GM13976 (cell line): Measurements from ENCODE around the gene EVI2B.
A peak's percentile ranks its signal among the peaks of the same experiment; 100 is the strongest.
"Not testable (repeated sequence)": the region's sequence is repeated elsewhere in the genome, so short reads cannot be mapped to it uniquely, and the experiment has no call there.

Experiments used
- DNase-seq: peaks from one replicate; pipeline ENCODE4 v3.0.0; 2012; ENCODE audit warnings: low spot score
- CTCF ChIP-seq: IDR thresholded peaks from 2 replicates; pipeline ENCODE4 v1.5.1; 2012; ENCODE audit warnings: borderline replicate concordance, mild to moderate bottlenecking; ENCODE audit not compliant: insufficient read depth; ENCODE audit errors: extremely low read depth, missing control alignments, control extremely low read depth
- in situ Hi-C: fragments of 300-500 bp; cut with MboI; formaldehyde crosslinking; loops from one replicate; pipeline ENCODE4 v1.12.0; 2022; ENCODE audit warnings: low sequenced_read_pairs, mixed read lengths, inconsistent platforms; ENCODE audit not compliant: unreplicated experiment

EVI2B gene

GRCh38 chr17:31321481-31321880 lies 7.6 kb upstream of the EVI2B start, which contains the start of gene EVI2A:
Gene EVI2A, minus strand, starts transcription at chr17:31321622. Its CDS starts 2,609 bp downstream, at chr17:31319013.
- no peak for TF ChIP-seq CTCF
- in situ Hi-C loops: no loop called here
- DNase-seq: peak; percentile 58

- TF ChIP-seq CTCF: no peak
- in situ Hi-C loops: no loop called here
- DNase-seq: no peak
These were observed 6.9 kb upstream of the EVI2B start for GRCh38 chr17:31320791-31321190.

GRCh38 chr17:31320241-31320640 lies 6.4 kb upstream of the EVI2B start:
- no peak for TF ChIP-seq CTCF
- no peak for DNase-seq
- in situ Hi-C loops: no loop called here

- TF ChIP-seq CTCF: no peak
- no peak for DNase-seq
- in situ Hi-C loops: no loop called here
These were observed 5.2 kb upstream of the EVI2B start for GRCh38 chr17:31318851-31319661.

GRCh38 chr17:31318298-31318801 lies 4.5 kb upstream of the EVI2B start:
- in situ Hi-C loops: no loop called here
- no peak for TF ChIP-seq CTCF
- no peak for DNase-seq

GRCh38 chr17:31314782-31315100 lies 887 bp upstream of the EVI2B start:
- DNase-seq: no peak
- in situ Hi-C loops: no loop called here
- TF ChIP-seq CTCF: no peak

GRCh38 chr17:31312223-31312622 lies 1.6 kb downstream of the EVI2B start:
- peak; percentile 12 for TF ChIP-seq CTCF
- in situ Hi-C loops, DNase-seq: not testable (repeated sequence)
